Endometrial microvascular endothelial cells (primary cell): ENCODE results near the gene COX4I2. TPM values are rescaled to one million over a fixed set of nuclear protein-coding genes. Genes with fewer than 3 reads are reported as not detected.
"Not testable (repeated sequence)": the region's sequence is repeated elsewhere in the genome, so short reads cannot be mapped to it uniquely, and the experiment has no call there.

Experiments used
- in situ Hi-C: cut with HindIII; loops from 2 replicates; pipeline ENCODE4 v1.10.0; 2017; ENCODE audit warnings: low sequenced_read_pairs, low pct_unique_long_range_greater_than_20kb; ENCODE audit errors: inconsistent ontology term
- total RNA-seq: library from RNA; depleted of rRNA; stranded (reverse); fragments of >200 nt; gene quantifications from one replicate; pipeline ENCODE4 v1.2.3, GENCODE V29; 2015; ENCODE audit errors: inconsistent ontology term

The COX4I2 gene
- total RNA-seq, 1 donor from 2014 or later: not detected

GRCh38 chr20:31606804-31607639 lies 30.7 kb upstream of the COX4I2 start:
- in situ Hi-C loops: no loop called here

DNA sequence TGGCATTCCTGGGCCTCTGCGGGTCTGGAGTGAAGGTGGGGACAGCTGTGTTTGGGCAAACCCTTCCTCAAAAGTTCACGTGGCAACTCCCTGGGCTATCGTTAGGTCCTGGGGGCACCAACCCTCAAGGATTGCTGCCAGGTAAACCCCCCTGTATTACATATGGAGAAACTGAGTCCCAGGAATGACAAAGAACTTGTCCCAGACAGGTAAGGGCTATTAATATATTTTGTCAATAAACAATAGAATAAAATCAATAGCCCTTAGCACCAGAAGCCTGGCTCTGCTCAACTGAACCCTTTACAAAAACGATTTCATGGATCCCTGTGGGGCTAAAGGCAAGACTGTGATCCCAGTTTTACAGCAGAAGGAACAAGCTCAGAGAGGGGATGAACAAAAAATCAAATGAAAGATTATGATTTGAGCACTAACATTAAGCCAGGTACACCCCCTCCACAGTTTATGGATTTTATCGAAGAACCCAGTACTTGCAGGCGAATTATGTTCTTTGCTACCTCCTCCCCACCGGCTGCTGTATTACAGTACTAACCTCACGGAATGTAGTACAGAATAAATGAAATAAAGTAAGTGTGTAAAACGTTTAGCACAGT lies 30.0 kb upstream of the COX4I2 start:
- in situ Hi-C loops: no loop called here

GRCh38 chr20:31608251-31608945 lies 29.3 kb upstream of the COX4I2 start:
- in situ Hi-C loops: no loop called here

DNA sequence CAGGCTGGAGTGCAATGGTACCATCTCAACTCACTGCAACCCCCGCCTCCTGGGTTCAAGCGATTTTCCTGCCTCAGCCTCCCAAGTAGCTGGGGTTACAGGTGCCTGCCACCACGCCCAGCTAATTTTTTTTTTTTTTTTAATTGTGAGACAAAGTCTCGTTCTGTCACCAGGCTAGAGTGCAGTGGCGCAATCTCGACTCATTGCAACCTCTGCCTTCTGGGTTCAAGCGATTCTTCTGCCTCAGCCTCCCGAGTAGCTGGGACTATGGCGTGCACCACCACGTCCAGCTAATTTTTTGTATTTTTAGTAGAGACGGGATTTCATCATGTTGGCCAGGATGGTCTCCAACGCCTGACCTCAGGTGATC lies 25.5 kb upstream of the COX4I2 start:
- in situ Hi-C loops: not testable (repeated sequence)

- in situ Hi-C loops: no loop called here
Observed at GRCh38 chr20:31615416-31615815, 22.3 kb upstream of the COX4I2 start.

GRCh38 chr20:31617432-31618104 lies 20.1 kb upstream of the COX4I2 start:
- in situ Hi-C loops: no loop called here

DNA sequence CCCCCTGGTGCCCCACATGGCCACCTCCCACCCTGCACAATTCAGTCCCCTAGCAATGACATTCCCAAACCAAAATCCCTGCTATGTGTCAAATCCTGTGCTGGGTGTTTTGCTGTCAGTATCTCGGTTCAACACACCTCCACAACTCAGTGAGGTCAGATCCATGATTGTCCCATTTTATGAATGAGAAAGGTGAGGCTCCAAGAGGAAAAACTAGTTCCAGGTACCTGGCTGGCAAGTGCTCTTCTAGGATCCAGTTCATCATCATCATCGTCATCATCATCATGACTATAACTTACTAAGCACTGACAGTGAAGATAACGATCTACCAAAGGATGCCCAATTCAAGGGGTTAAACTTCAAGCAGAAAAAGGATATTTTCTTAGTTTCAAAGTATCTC lies 17.5 kb upstream of the COX4I2 start:
- in situ Hi-C loops: no loop called here

- in situ Hi-C loops: not testable (repeated sequence)
Observed at GRCh38 chr20:31623123-31623505, 14.6 kb upstream of the COX4I2 start.

GRCh38 chr20:31626534-31626933 lies 11.2 kb upstream of the COX4I2 start:
- in situ Hi-C loops: not testable (repeated sequence)

DNA sequence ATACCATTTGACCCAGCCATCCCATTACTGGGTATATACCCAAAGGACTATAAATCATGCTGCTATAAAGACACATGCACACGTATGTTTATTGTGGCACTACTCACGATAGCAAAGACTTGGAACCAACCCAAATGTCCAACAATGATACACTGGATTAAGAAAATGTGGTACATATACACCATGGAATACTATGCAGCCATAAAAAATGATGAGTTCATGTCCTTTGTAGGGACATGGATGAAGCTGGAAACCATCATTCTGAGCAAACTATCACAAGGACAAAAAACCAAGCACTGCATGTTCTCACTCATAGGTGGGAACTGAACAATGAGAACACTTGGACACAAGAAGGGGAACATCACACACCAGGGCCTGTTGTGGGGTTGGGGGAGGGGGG lies 9.7 kb upstream of the COX4I2 start:
- in situ Hi-C loops: not testable (repeated sequence)

DNA sequence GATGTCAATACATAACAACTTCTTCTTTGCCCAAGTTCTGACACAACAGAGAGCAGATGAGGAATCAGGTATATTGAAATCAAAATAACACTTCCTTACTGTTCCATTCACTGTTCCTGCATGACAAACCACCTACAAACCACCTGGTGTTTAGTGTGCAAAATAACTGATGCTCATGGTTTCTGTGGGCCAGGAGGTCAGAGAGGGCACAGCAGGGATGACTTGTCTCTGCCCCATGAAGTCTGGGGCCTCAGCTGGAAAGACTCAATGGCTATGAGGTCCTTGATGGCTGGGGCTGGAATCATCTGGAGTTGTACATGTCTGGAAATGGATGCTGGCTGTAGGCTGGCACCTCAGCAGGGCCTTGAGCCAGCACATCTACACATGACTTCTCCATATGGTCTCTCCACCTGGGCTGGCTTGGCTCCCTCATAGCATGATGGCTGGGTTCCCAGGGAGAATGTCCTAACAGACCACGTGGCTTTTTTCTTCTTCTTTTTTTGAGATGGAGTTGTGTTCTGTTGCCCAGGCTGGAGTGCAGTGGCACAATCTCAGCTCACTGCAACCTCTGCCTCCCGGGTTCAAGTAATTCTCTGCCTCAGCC lies 7.4 kb upstream of the COX4I2 start:
- in situ Hi-C loops: no loop called here

- in situ Hi-C loops: no loop called here
Observed at GRCh38 chr20:31632548-31633338, 5.0 kb upstream of the COX4I2 start.

DNA sequence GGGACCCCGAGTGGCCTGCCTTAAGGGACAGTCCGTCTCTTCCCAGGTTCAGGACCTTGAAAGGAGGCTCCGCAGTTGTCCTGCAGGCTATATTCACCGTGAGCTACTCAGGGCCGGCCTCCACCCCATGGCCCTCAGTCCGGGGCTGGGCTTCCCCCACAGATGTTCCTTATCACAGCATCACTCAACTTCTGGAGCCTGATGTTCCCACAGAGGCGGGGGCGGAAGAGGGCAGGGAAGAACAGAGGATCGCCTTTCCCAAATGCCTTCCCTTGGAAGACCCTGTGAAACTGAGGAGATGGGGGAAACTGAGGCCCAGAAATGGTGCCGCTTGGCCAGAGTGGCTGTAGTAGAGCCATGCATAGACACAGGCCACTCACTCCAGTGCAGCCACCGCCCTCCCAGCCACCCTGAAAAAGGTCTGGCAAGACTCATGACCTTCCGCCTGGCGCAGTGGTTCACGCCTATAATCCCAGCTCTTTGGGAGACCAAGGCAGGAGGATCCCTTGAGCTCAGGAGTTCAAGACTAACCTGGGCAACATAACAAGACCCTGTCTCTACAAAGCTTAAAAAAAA lies 4.3 kb upstream of the COX4I2 start:
- in situ Hi-C loops: no loop called here

GRCh38 chr20:31638317-31638716 lies 605 bp downstream of the COX4I2 start:
- in situ Hi-C loops: no loop called here

GRCh38 chr20:31638816-31639215 lies 1.1 kb downstream of the COX4I2 start:
- in situ Hi-C loops: no loop called here

DNA sequence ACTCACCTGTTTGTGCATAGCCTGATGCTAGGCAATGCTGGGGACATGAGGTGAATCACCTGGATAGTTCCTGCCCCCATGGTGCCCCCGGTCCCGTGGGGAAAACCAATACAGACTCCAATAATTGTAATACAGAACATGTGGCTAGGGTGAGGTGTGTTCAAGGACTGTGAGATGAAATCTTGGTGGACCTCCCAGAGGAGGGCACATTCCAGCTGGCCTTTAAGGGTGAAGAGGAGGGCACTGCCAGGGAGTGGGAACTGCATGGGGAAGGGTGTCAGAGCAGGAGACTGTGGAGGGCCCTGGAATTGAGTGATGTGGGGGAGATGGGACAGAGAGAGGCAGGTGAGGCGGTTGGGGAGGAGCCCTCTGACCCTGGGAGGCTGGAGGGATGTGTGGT lies 2.5 kb downstream of the COX4I2 start:
- in situ Hi-C loops: no loop called here

- in situ Hi-C loops: no loop called here
Observed at GRCh38 chr20:31641391-31641790, 3.7 kb downstream of the COX4I2 start.

- in situ Hi-C loops: no loop called here
Observed at GRCh38 chr20:31642837-31643236, 5.1 kb downstream of the COX4I2 start.
